GM12891 (cell line): ENCODE data around the gene RAI1.

Experiments used
- PAX5 ChIP-seq: IDR thresholded peaks from 2 replicates; pipeline ENCODE4 v1.6.1; 2011; ENCODE audit warnings: low read length, moderate library complexity, mild to moderate bottlenecking; ENCODE audit not compliant: insufficient read depth, severe bottlenecking
- POLR2A ChIP-seq: IDR thresholded peaks from 2 replicates; pipeline ENCODE4 v1.6.1; 2011; ENCODE audit warnings: low read depth, low read length, control low read depth
- POLR2AphosphoS5 ChIP-seq: IDR thresholded peaks from 2 replicates; pipeline ENCODE4 v1.6.1; 2011; ENCODE audit warnings: low read depth, low read length, control low read depth
- TAF1 ChIP-seq: IDR thresholded peaks from 2 replicates; pipeline ENCODE4 v1.6.1; 2011; ENCODE audit warnings: low read depth, low read length, control low read depth

GRCh38 chr17:17647524-17648178, 33.6 kb upstream of the RAI1 start:
- no peak for TF ChIP-seq POLR2AphosphoS5
- TF ChIP-seq POLR2A = no peak
- TF ChIP-seq PAX5 = no peak
- TF ChIP-seq TAF1 = no peak
